Endothelial cell of umbilical vein (primary cell): Measurements from ENCODE around the gene IDH3A. TPM values are rescaled to one million over a fixed set of nuclear protein-coding genes. Genes with fewer than 3 reads are reported as not detected.

Experiments
- BruUV-seq: library from RNA; stranded (reverse); fragments of 400-500 nt; replicated peaks from 2 replicates; lab custom pipeline; 2021; lab: Mats Ljungman, UMichigan
- CTCF ChIA-PET: fragments of 300-600, 350-600 bp; sonication (Branson Sonifier 250); formaldehyde crosslinking; loops from one replicate; lab custom pipeline; 2021; ENCODE audit warnings: antibody characterized with exemption, inconsistent platforms; lab: Charles Lee
- POLR2A ChIA-PET: fragments of 300-600, 350-600 bp; sonication (Branson Sonifier 250); formaldehyde crosslinking; loops from one replicate; lab custom pipeline; 2021; ENCODE audit warnings: antibody characterized with exemption, inconsistent platforms; lab: Charles Lee
- DNase-seq: peaks from one replicate; pipeline ENCODE4 v3.0.0-alpha.2; 2011; ENCODE audit warnings: low read depth, low spot score
- FAIRE-seq: peaks from 2 replicates; lab custom pipeline; 2011; peaks lifted over from hg19 to GRCh38; lab: Jason Lieb, UNC
- H2AFZ ChIP-seq: 2 replicates; pipeline ENCODE4 v1.6.0; 2012; ENCODE audit warnings: low read depth, low read length, control low read depth, inconsistent platforms
- H3K27ac ChIP-seq: 2 replicates; pipeline ENCODE4 v1.5.1; 2011; ENCODE audit warnings: low read depth, mild to moderate bottlenecking, control low read depth, low read length, moderate library complexity; ENCODE audit not compliant: insufficient read depth
- H3K27me3 ChIP-seq, 2 experiments: 2 replicates each; pipeline versions ENCODE4 v1.6.0 to v1.6.1; 2011; ENCODE audit warnings: low read length in 2 of 2, mixed read lengths in 1 of 2; ENCODE audit not compliant: control insufficient read depth in 2 of 2, insufficient read depth in 2 of 2
- H3K36me3 ChIP-seq, 2 experiments: 2 replicates in 1 of 2; 3 replicates in 1 of 2; pipeline ENCODE4 v1.5.1; 2011; ENCODE audit warnings: low read length in 2 of 2, mild to moderate bottlenecking in 1 of 2, moderate library complexity in 1 of 2; ENCODE audit not compliant: control insufficient read depth in 2 of 2, insufficient read depth in 2 of 2; ENCODE audit errors: extremely low read depth in 1 of 2
- H3K4me1 ChIP-seq: 3 replicates; pipeline ENCODE4 v1.5.1; 2011; ENCODE audit warnings: mild to moderate bottlenecking, low read length; ENCODE audit not compliant: control insufficient read depth, insufficient read depth; ENCODE audit errors: extremely low read depth
- H3K4me2 ChIP-seq: 2 replicates; pipeline ENCODE4 v1.6.1; 2011; ENCODE audit warnings: low read length, control low read depth, mixed read lengths; ENCODE audit not compliant: insufficient read depth
- H3K4me3 ChIP-seq, 3 experiments: fragments of 200-600 bp in 1 of 3; sonication (generic), shearing (Covaris generic) in 1 of 3; replicated peaks in 1 of 3; 2 replicates each; pipeline ENCODE4 v1.5.1; 2011 to 2016; ENCODE audit warnings: control low read depth in 3 of 3, low read length in 3 of 3, mild to moderate bottlenecking in 2 of 3, inconsistent platforms in 1 of 3, low read depth in 1 of 3, moderate library complexity in 1 of 3; ENCODE audit not compliant: insufficient read depth in 1 of 3
- H3K79me2 ChIP-seq: 2 replicates; pipeline ENCODE4 v1.6.0; 2012; ENCODE audit warnings: low read length, inconsistent platforms; ENCODE audit not compliant: control insufficient read depth, insufficient read depth
- H3K9ac ChIP-seq: replicated peaks from 2 replicates; pipeline ENCODE3; 2011; ENCODE audit warnings: low read length, control low read depth; ENCODE audit not compliant: insufficient read depth; ENCODE audit errors: extremely low read depth
- H3K9me1 ChIP-seq: replicated peaks from 3 replicates; pipeline ENCODE4 v1.6.0; 2011; ENCODE audit warnings: mild to moderate bottlenecking, low read length; ENCODE audit not compliant: control insufficient read depth, insufficient read depth; ENCODE audit errors: extremely low read depth
- H3K9me3 ChIP-seq: replicated peaks from 2 replicates; pipeline ENCODE4 v1.5.1; 2012; ENCODE audit warnings: low read length, inconsistent platforms; ENCODE audit not compliant: control insufficient read depth, insufficient read depth
- H4K20me1 ChIP-seq: replicated peaks from 2 replicates; pipeline ENCODE3; 2011; ENCODE audit warnings: mild to moderate bottlenecking, low read length; ENCODE audit not compliant: control insufficient read depth, insufficient read depth; ENCODE audit errors: extremely low read depth
- CTCF ChIP-seq, 2 donors: IDR thresholded peaks; 1 replicate in 1 of 2; 2 replicates in 1 of 2; pipeline ENCODE4 v1.5.1; 2011; ENCODE audit warnings: low read length in 2 of 2, mild to moderate bottlenecking in 2 of 2, moderate library complexity in 2 of 2, control low read depth in 1 of 2, inconsistent platforms in 1 of 2, low read depth in 1 of 2; ENCODE audit not compliant: insufficient read depth in 1 of 2; ENCODE audit errors: extremely low read depth in 1 of 2
- FOS ChIP-seq: IDR thresholded peaks from 2 replicates; pipeline ENCODE4 v1.6.1; 2011; ENCODE audit warnings: mild to moderate bottlenecking, low read length, moderate library complexity, borderline replicate concordance; ENCODE audit not compliant: insufficient read depth
- GATA2 ChIP-seq: IDR thresholded peaks from 2 replicates; pipeline ENCODE4 v1.7.0; 2011; ENCODE audit warnings: low read depth, mild to moderate bottlenecking, moderate library complexity, mixed read lengths, low read length; ENCODE audit not compliant: insufficient read length, insufficient read depth
- JUN ChIP-seq: IDR thresholded peaks from 2 replicates; pipeline ENCODE4 v1.6.1; 2011; ENCODE audit warnings: borderline replicate concordance, low read depth; ENCODE audit not compliant: insufficient read length, insufficient read depth
- MAX ChIP-seq: IDR thresholded peaks from 2 replicates; pipeline ENCODE4 v1.6.1; 2011; ENCODE audit not compliant: insufficient read depth, insufficient read length
- POLR2AphosphoS5 ChIP-seq: IDR thresholded peaks from 2 replicates; pipeline ENCODE4 v1.6.1; 2012; ENCODE audit warnings: low read depth, mild to moderate bottlenecking, control low read depth, low read length, moderate library complexity; ENCODE audit not compliant: insufficient read depth
- dilution Hi-C: fragments of 300-500 bp; cut with MboI; formaldehyde crosslinking; loops from one replicate; pipeline ENCODE4 v1.15.0; 2019; ENCODE audit warnings: low sequenced_read_pairs; ENCODE audit not compliant: extremely low pct_ligation_motif_present
- intact Hi-C: fragments of 100-400 bp; cut with micrococcal nuclease; formaldehyde crosslinking; loops from one replicate; pipeline ENCODE4 v1.10.0; 2022
- polyA plus RNA-seq, 4 experiments: library from polyadenylated mRNA; depleted of rRNA in 3 of 4; stranded (reverse) in 3 of 4; unstranded in 1 of 4; fragments of >200 nt; gene quantifications; 2 replicates each; pipeline versions ENCODE4 v1.2.1 to v1.2.3, GENCODE V29; 2011 to 2012; ENCODE audit warnings: missing spikeins in 1 of 4
- total RNA-seq: library from RNA; stranded (reverse); gene quantifications from 2 replicates; pipeline ENCODE4 v1.2.3, GENCODE V29; 2021

IDH3A gene
- total and polyA plus RNA-seq, 2 donors (not counting 3 experiments of a cell fraction or from before 2014, with no cell fraction given) = 35.5 to 63.9 TPM

GRCh38 chr15:78109156-78109555, 40.0 kb upstream of the IDH3A start:
- intact Hi-C loops = loop anchor here (2.0 kb wide), 1 partner anchor 32 kb away; the partner anchor contains the start of gene TBC1D2B
- TF ChIP-seq JUN (no peak), FOS (no peak), CTCF (IDR thresholded peaks at IDR 0.05; ENCODE audit: extremely low read depth in 1 of 2, insufficient read depth in 1 of 2, low read depth in 1 of 2, low read length in 2 of 2) (no peak)
- no peaks in the 10 kb centered on the region for H3K9me3 ChIP-seq
- no peaks in the 10 kb centered on the region for H3K9me1 ChIP-seq
- no peak overlapping the region for H3K27ac ChIP-seq
- H3K4me1 ChIP-seq = peaks cover 9% of the 10 kb centered on the region
- no peak for DNase-seq
- H3K27me3 ChIP-seq = no peaks in the 10 kb centered on the region
- no peak for FAIRE-seq
- dilution Hi-C loops = no loop called here
- H3K9ac ChIP-seq = no peak overlapping the region
- BruUV-seq = no TSS peak
- H3K4me3 ChIP-seq = no peak overlapping the region
- H3K79me2 ChIP-seq = no peaks in the 10 kb centered on the region
- H3K36me3 ChIP-seq = no peaks in the 10 kb centered on the region
- ChIA-PET CTCF (interaction anchor here (0.9 to 11.2 kb wide), 31 partner anchors 8 to 431 kb away, joined by 3 to 273 read pairs (median 12); partner anchors contain the start of genes IDH3A, PSMA4, SH2D7 and TBC1D2B), POLR2A (no interaction called here)
- H3K4me2 ChIP-seq = no peak overlapping the region
- H4K20me1 ChIP-seq = no peaks in the 10 kb centered on the region
- no peak overlapping the region for H2AFZ ChIP-seq

GRCh38 chr15:78110096-78110495, 39.1 kb upstream of the IDH3A start:
- H3K36me3 ChIP-seq = no peaks in the 10 kb centered on the region
- CTCF ChIA-PET = interaction anchor here (3.3 to 11.2 kb wide), 6 partner anchors 86 to 152 kb away, joined by 65 to 273 read pairs (median 173); no protein-coding TSS in a partner anchor
- H3K4me3 ChIP-seq = no peak overlapping the region
- no peak for DNase-seq
- intact Hi-C loops (no loop called here), dilution Hi-C loops (no loop called here)
- no peak overlapping the region for H2AFZ ChIP-seq
- no peak overlapping the region for H3K4me2 ChIP-seq
- no peaks in the 10 kb centered on the region for H4K20me1 ChIP-seq
- no peaks in the 10 kb centered on the region for H3K9me3 ChIP-seq
- H3K9me1 ChIP-seq = no peaks in the 10 kb centered on the region
- no peak overlapping the region for H3K27ac ChIP-seq
- H3K4me1 ChIP-seq = peaks cover 9% of the 10 kb centered on the region
- no peaks in the 10 kb centered on the region for H3K27me3 ChIP-seq
- H3K79me2 ChIP-seq = no peaks in the 10 kb centered on the region
- TF ChIP-seq JUN (no peak), GATA2 (no peak), POLR2AphosphoS5 (no peak), FOS (no peak), MAX (no peak)
- POLR2A ChIA-PET = no interaction called here
- H3K9ac ChIP-seq = no peak overlapping the region
- BruUV-seq = no TSS peak
- FAIRE-seq = no peak
